ENCODE results near the gene PLA2G5.
A peak's percentile ranks its signal among the peaks of the same experiment; 100 is the strongest.

The PLA2G5 gene

DNA sequence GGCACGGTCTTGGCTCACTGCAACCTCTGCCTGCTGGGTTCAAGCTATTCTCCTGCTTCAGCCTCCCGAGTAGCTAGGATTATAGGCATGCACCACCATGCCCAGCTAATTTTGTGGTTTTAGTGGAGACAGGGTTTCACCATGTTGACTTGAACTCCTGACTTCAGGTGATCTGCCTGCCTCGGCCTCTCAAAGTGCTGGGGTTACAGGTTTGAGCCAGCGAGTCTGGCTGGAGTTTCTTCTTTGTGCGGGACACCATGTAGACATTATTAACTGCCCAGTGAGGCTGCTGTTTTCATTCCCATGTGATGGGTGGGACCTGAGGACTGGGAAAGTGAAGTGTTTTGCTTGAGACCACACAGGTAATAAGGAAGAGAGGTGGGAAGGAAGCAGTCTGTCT, 23.3 kb downstream of the PLA2G5 start:
- DNase-seq: no peak

GRCh38 chr1:20093940-20094391, 24.0 kb downstream of the PLA2G5 start:
- no peak for DNase-seq

GRCh38 chr1:20095564-20096434, 25.8 kb downstream of the PLA2G5 start:
- DNase-seq: no peak

DNA sequence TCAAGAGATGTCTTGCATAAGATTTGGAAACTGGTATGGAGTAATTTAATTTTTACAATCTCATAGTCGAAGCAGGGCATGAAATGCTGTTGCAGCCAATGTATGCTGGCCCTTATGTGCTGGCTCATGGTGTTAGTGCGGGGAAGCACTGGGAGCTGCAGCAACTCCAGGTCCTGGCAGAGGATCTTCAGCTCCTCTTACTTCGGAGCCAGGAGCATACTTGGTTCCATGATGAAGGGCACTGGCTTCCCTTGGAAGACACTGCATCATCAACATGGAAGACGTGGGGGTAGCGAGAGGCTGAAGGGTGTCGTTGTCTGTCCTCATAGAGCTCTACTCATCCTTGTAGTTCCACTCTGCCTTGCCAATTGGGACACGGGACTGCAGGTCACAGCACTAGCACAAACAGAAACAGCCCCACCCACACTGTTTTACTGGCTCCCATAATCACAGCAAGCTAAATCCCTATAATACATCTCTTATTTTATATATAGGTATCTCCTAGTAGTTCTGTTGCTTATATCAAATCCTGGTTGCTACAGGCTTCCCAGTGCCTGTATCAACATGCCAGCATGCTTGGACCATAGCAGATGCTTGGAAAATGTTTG, 26.9 kb downstream of the PLA2G5 start:
- no peak for DNase-seq

DNA sequence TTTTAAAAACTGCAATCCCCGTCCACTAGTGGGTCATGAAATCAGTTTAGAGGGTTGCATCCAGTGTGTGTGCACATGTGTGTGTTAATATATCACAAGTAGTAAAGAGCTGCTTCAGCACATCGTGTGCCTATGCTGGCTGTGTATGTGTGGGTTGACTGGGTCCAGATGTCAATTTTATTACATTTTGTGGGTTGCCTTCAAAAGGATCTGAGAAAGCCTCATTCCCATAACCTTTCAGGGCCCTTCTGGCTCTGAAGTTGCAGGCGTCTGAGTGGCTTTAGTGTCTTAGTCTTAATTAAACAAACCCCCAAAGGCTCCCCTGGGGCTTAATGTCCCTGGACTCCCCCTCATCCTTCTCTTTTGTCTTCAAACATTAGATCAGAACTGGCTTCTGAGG, 29.5 kb downstream of the PLA2G5 start:
- DNase-seq: no peak

DNA sequence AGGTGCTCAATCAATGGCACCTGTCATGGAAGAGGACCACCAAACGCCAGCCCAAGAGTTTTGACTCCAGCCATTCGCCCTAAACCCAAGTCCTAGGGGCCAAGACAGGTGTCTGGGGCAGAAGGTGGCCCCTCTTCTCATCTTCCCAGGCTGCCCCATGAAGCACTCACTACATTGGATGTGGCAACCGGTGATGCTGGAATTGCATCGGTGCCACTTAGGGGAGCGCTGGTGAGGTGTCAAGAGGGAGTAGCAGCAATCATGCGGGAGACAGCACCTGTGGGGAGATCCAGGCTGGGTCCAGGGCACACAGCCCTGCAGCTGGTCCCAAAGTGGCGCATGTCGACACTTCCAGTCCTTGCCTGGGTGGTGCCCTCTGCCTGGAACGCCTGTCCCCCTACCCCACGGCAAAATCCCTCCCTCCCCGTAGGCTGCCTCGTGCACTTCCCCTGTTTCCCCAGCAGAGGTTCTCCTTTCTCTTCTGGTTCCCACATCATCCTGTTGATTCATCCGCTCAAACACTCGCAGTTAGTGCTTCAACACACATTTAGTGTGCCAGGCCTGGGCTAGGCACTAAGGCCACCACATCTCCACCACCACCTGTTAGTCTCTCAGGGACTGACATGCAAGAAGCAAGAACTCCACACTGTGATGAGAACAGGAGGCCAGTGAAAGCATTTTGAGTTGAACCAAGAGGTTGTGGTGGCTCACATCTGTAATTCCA, 30.8 kb downstream of the PLA2G5 start:
- peak; percentile 72 for DNase-seq

- peak; percentile 89 for DNase-seq
Observed at GRCh38 chr1:20102875-20103274, 32.9 kb downstream of the PLA2G5 start.

DNA sequence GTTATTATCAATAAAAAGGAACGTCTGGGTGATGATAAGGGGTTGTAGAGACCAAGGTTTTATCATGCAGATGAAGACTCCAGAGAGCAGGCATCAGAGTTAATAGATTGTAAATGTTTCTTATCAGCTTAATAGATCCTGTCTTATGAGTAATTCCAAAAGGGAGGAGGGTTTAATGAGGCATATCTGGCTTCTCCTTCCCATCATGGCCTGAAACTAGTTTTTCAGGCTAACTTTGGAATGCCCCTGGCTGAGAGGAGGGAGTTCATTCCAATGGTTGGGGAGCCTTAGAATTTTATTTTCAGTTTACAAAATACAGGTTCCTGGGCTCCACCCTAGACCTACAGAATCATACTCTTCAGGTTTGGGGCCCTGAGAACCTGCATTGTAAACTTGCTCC, 35.9 kb downstream of the PLA2G5 start:
- DNase-seq: no peak

- DNase-seq: no peak
Observed at GRCh38 chr1:20107351-20107750, 37.4 kb downstream of the PLA2G5 start.

DNA sequence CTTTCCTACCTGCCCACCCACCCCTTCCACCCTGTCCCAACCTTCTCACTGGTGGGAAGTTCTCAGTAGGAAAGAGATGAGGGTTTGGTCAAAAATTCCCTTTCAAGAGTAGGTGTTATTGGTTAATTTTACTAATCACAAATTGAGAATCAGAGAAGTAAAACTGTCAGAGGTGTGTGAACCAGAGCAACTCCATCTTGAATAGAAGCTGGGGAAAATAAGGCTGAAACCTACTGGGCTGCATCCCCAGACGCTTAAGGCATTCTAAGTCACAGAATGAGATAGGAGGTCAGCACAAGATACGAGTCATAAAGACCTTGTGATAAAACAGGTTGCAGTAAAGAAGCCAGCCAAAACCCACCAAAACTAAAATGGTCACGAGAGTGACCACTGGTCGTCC, 37.8 kb downstream of the PLA2G5 start:
- no peak for DNase-seq

- no peak for DNase-seq
Observed at GRCh38 chr1:20108366-20109123, 38.6 kb downstream of the PLA2G5 start.

GRCh38 chr1:20109223-20109856, 39.3 kb downstream of the PLA2G5 start:
- no peak for DNase-seq

DNA sequence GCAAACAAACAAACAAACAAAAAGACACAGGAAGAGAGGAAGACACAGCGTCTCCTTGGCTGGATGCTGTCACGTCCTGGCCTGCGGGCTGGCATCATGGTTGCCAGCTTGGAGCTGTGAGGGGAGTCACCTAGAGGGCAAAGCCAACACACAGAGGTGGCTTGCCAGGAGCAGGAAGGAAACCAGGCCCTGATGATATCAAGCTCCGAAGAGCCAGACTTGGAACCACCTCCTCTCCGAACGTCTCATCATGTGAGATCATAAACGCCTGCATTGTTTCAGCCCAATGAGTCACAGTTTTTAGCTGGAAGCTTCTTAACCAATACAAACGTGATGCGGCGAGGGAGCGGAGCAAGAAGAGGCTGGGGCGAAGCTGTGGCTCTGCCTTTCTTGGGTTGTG, 40.7 kb downstream of the PLA2G5 start:
- peak; percentile 8 for DNase-seq

DNA sequence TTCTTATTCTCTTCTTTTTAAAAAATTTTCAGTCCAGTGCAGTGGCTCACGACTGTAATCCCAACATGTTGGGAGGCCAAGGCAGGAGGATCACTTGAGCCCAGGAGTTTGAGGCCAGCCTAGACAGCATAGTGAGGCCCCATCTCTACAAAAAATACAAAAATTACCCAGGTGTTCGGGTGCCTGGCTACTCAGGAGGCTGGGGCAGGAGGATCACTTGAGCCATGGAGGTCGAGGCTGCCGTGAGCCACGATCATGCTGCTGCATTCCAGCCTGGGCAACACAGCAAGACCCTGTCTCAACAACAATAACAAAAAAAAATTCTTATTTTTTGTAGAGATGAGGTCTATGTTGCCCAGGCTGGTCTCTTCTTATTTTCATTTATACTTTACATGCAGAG, 41.5 kb downstream of the PLA2G5 start:
- no peak for DNase-seq

DNA sequence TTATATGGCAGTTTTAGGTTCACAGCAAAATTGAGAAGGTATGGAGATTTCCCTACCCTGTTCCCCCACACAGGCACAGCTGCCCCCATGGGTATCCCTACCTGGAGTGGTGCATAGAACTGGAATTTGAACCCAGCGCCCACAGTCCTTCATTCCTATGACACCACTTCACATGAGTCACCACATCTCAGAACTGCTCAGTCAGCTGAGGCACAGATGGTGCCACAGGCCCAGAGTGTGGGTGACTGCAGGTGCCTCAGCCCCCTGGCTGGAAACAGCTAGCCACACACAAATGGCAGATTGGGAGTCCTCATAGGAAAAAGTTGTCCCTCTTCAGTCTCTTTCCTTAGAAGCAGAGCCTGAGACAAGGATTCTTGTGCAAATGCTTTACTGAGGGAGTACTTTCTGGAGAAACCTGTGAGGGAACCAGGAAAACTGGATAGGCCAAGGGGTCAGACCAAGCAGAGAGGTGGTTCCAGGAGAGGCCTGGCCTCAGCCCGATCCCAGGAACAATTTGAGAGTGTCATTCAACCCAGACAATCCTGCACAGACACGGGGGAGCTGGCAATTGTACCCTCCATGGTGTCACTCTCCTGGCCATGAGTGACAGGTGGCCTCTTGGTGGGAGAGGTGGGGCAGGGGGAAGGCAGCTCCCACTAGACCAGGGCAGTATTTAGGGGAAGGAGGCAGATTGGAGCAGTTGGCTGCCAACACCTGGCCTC, 42.4 kb downstream of the PLA2G5 start:
- no peak for DNase-seq

DNA sequence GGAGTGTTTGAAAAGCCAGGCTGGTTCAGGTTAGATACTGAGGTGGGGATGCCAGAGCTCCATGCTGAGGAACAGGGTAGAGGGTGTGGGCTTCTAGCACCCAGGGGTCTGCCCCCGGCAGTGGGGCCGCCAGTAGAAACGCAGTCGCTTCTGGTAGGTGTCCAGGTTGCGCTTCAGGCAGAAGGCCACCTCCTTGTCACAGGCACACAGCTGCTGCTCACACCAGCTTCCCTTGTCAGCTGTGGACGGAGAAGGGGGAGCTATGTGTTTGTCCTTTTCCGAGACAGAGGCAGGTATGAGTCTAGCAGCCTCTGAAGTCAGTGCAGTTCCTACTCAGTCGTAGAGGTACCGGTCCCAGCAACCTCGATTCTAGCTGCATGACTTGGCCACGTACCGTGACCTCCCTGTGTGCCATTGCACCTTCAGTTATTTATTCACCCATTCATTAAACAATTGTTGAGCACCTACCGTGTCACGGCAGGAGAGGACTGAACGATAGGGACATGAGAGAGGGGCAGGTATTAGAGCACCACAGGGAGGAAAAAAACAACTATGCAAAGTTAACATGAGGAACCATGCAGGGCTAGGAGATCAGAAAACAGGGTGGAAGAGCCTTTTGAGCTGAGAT, 44.1 kb downstream of the PLA2G5 start:
- no peak for DNase-seq

DNA sequence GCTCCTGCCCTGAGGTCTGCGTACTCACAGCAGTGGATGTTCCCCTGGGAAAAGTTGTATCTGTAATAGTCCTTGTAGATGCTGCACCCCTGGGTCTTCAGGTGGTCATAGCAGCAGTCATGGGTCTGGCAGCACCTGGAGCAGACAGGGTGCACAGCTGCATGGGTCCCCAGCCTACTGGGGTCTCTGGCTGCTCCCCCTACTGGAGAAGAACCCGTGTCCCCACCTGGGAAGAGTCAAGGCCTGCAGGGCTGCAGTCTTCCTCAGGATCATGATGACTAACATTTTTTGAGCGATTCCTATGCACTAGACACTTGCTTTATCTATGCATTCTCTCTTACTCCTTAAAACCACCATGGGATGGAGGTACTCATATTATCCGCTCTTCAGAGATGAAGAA, 45.5 kb downstream of the PLA2G5 start:
- no peak for DNase-seq

GRCh38 chr1:20115916-20116315, 45.9 kb downstream of the PLA2G5 start:
- no peak for DNase-seq

DNA sequence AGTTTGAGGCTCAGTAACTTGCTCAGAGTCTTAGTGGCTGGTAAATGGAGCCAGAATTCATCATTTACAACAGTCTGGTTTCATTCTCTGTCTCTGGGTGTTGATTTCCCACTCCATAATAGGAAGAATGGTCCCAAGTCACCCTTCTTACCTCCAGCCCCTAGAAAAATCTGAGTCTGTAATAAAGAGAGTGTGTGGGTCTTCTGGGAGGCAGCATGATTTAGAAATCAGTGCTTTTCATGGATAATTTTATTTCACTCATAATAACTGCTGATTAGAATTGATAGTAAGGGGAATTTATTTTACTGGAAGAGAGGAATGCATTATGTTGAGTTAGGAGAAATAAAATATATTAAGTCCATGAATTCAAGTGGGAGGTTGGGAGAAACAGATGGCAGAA, 47.2 kb downstream of the PLA2G5 start:
- DNase-seq: no peak

- DNase-seq: no peak
Observed at GRCh38 chr1:20119347-20119746, 49.4 kb downstream of the PLA2G5 start, which contains the start of gene PLA2G2D. Gene PLA2G2D, minus strand, starts transcription at chr1:20119536. Its CDS starts 38 bp downstream, at chr1:20119498.

GRCh38 chr1:20120796-20121195, 50.8 kb downstream of the PLA2G5 start:
- DNase-seq: no peak
